Measurements from ENCODE around the gene THUMPD1.
"Not testable (repeated sequence)": the region's sequence is repeated elsewhere in the genome, so short reads cannot be mapped to it uniquely, and the experiment has no call there.

THUMPD1 gene

GRCh38 chr16:20695024-20695423 is 46.6 kb downstream of the THUMPD1 start:
- DNase-seq (ENCODE audit: low spot score), result no peak

GRCh38 chr16:20694096-20694495 is 47.5 kb downstream of the THUMPD1 start:
- DNase-seq (ENCODE audit: low spot score), result not testable (repeated sequence)

- no peak for DNase-seq (ENCODE audit: low spot score)
Observed at GRCh38 chr16:20689668-20690067, 52.0 kb downstream of the THUMPD1 start.

GRCh38 chr16:20683812-20684211 is 57.8 kb downstream of the THUMPD1 start:
- peak; percentile 4 for DNase-seq (ENCODE audit: low spot score)
